ENCODE results near the gene PODXL2.

The PODXL2 gene

GRCh38 chr3:127710155-127710941 is 81.4 kb downstream of the PODXL2 start:
- no peak for DNase-seq

GRCh38 chr3:127711021-127711695 is 82.2 kb downstream of the PODXL2 start:
- no peak for DNase-seq

GRCh38 chr3:127711896-127712295 is 82.9 kb downstream of the PODXL2 start:
- DNase-seq = no peak

GRCh38 chr3:127712461-127712860 is 83.5 kb downstream of the PODXL2 start:
- DNase-seq = no peak

GRCh38 chr3:127712881-127713771 is 84.1 kb downstream of the PODXL2 start:
- DNase-seq = no peak

GRCh38 chr3:127714125-127714571 is 85.2 kb downstream of the PODXL2 start:
- no peak for DNase-seq

GRCh38 chr3:127714866-127715265 is 85.9 kb downstream of the PODXL2 start:
- DNase-seq = no peak

- DNase-seq = no peak
Observed at GRCh38 chr3:127715532-127715931, 86.5 kb downstream of the PODXL2 start.

GRCh38 chr3:127716384-127716783 is 87.4 kb downstream of the PODXL2 start:
- no peak for DNase-seq

GRCh38 chr3:127717357-127718244 is 88.6 kb downstream of the PODXL2 start:
- no peak for DNase-seq

GRCh38 chr3:127718245-127718915 is 89.4 kb downstream of the PODXL2 start:
- no peak for DNase-seq

- DNase-seq = no peak
Observed at GRCh38 chr3:127718916-127719290, 89.9 kb downstream of the PODXL2 start.

- no peak for DNase-seq
Observed at GRCh38 chr3:127719369-127719768, 90.4 kb downstream of the PODXL2 start.

- DNase-seq = no peak
Observed at GRCh38 chr3:127720161-127720823, 91.3 kb downstream of the PODXL2 start.

GRCh38 chr3:127720985-127721935 is 92.3 kb downstream of the PODXL2 start:
- no peak for DNase-seq

- DNase-seq = no peak
Observed at GRCh38 chr3:127722091-127722784, 93.3 kb downstream of the PODXL2 start.
